ENCODE data around the gene ROBO1. TPM values are rescaled to one million over a fixed set of nuclear protein-coding genes. Genes with fewer than 3 reads are reported as not detected.

ROBO1 gene
- polyA plus RNA-seq, 3 donors = 86.9 to 107 (median 102) TPM

DNA sequence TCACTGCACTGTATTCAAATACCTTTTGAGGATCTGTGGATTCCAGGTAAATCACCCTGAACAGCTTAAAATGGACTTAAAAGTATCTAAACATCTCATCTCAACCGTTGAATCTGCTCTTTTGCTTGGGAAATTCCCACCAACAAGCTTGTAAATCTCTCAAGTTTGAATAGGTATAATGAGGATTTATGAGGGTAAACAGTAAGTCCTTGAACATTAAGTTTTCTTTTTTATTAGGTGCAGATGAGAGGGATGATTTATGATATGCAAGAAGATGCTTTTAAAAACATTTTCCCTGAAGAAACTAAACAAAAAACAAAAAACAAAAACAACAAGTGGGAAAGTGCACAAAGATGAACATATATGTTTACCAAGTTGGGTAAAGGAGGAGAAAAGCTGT lies 290.6 kb downstream of the ROBO1 start:
- DNase-seq = no peak

- DNase-seq = no peak
Measured at GRCh38 chr3:79473993-79474392, 293.8 kb downstream of the ROBO1 start.

GRCh38 chr3:79467721-79468120 lies 300.1 kb downstream of the ROBO1 start:
- no peak for DNase-seq

DNA sequence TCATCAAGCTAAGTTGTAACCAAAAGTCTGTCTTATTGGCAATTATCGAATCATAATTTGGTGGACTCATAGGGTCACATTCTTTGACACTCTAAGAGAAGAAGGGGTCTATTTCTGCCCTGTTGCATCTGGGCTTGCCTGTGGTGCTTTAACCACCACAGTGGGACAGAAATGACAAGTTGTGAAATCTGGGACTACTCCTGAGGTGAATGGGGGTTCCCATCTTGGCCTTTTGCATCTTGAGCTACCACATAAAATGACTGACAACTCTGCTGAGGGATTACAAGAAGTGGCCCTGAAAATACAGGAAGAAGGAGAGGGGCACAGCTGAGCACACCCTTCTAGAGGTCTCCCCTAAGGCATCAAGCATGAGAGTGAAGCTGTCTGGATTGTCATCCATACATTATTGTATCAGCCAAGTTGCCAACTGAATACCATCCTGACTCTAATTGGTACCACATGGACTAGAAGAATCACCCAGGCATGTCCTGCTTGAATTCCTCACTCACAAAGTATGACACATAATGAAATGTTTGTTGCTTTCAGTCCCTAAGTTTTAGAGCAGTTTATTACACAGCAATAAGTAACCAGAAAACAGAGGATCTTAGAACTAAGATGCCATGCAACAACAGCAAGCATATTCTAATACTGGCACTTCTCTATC lies 306.5 kb downstream of the ROBO1 start:
- no peak for DNase-seq

- no peak for DNase-seq
Measured at GRCh38 chr3:79453600-79453999, 314.2 kb downstream of the ROBO1 start.

GRCh38 chr3:79436387-79436786 lies 331.4 kb downstream of the ROBO1 start:
- no peak for DNase-seq

- DNase-seq = no peak
Measured at GRCh38 chr3:79427081-79427480, 340.7 kb downstream of the ROBO1 start.

DNA sequence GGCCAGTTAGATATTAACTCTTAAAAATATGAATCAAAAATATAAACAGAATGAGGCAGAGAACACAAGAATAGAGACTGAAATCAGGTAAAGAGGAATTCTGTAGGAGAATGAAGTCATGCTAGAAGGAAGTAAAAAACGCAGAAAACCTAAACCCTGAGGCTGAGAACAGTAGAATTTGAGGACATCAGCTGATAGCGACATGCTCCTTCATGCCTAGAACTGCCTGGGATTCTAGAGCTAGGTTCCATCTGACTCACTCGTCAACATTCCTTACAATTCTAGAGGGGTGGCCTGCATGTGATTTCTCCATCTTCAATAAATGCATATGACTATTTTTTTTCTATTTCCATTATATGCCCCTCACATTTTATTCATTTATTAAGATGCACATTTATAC lies 343.0 kb downstream of the ROBO1 start:
- no peak for DNase-seq

GRCh38 chr3:79423417-79423816 lies 344.4 kb downstream of the ROBO1 start:
- no peak for DNase-seq

- no peak for DNase-seq
Measured at GRCh38 chr3:79421273-79421672, 346.5 kb downstream of the ROBO1 start.

- no peak for DNase-seq
Measured at GRCh38 chr3:79418855-79419621, 348.8 kb downstream of the ROBO1 start.

DNA sequence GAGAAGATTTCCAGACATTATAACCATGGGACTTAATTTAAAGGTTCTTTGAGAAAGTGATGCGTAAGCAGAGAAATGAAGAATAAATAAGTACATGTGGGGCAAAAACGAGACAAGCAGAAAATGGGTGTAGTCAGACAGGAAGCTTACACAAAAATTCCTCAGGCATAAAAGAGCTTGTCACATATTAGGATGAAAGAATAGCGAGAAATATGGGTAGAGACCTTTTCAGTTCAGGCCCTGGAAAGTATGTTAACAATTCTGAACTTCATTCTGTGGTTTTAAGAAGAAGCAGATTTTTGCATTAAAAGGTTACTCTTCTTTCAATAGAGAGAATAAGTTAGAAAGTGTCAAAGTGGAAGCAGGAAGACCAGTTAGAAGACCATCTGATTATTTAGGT lies 352.4 kb downstream of the ROBO1 start:
- DNase-seq = no peak

DNA sequence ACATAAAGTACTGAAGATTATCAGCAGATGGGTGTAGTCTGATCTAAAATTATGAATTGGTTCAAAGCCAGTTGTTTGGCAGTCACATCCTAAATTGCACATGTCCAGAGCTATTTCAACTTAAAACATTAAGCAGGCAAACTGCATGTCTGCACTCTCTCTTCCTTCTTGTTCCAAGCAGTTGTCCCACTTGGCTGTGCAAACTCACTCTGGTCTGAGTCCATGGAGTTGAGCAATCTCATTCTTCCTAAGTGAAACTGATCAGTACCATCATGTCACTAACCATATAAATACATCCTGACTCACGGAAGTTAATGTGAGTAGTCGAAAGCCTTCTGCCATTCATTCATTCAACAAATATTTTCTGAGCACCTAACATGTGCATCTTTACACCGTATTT lies 353.0 kb downstream of the ROBO1 start:
- no peak for DNase-seq

GRCh38 chr3:79414035-79414434 lies 353.8 kb downstream of the ROBO1 start:
- DNase-seq = no peak

GRCh38 chr3:79412537-79412936 lies 355.3 kb downstream of the ROBO1 start:
- no peak for DNase-seq

DNA sequence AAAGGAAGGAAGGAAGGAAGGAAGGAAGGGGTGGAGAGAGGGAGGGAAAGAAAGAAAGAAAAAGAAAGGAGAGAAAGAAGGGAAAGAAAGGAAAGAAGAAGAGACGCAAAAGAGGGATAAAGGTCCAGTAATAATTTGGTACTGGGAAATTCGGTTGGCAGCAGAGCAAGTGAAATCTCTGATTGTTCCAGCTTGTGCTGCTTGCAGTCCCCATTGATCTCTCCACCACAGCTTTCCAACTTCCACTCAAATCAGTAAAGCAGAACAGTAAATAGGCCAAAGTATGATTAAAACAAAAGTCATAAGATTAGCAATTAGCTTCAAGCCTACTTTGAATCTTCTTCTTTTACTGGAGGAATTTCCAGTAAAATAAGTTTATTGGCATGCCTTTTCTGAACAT lies 357.2 kb downstream of the ROBO1 start:
- DNase-seq = no peak

GRCh38 chr3:79410136-79410535 lies 357.7 kb downstream of the ROBO1 start:
- DNase-seq = no peak

DNA sequence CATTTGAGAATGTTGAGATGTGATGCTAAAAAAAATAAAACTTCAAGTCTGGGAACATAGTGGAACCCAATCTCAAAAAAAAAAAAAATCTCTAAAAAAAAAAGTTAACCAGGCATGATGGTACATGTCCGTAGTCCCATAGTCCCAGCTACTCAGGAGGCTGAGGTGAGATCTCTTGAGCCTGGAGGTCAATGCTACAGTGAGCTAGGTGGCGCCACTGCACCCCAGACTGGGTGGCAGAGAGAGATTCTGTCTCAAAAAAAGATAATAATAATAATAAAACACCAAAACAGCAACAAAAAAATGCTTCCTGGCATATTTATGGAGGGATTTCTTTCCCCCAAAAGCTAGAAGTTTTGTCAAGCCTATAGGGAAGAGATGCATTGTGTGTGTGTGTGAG lies 361.6 kb downstream of the ROBO1 start:
- no peak for DNase-seq

- DNase-seq = no peak
Measured at GRCh38 chr3:79405183-79405582, 362.6 kb downstream of the ROBO1 start.

DNA sequence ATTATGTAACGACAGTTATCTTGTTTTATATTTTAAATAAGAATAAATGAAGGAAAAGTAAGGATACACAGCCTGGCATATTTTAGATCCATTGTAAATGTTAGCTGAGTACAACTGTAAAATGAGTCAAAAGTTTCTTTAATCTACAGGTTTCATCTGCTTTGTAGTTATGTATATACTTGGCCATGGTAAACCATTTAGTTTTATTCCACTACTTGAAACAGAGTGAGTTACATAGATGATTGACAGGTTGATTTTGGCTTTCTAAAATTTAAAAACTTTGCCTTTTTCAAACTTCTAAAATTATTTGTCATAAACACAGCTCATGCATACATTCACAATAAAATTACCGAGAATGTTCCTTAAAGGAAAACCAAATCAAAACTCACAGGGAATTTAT lies 371.2 kb downstream of the ROBO1 start:
- no peak for DNase-seq

GRCh38 chr3:79392479-79392878 lies 375.3 kb downstream of the ROBO1 start:
- no peak for DNase-seq

- DNase-seq = no peak
Measured at GRCh38 chr3:79390352-79390751, 377.4 kb downstream of the ROBO1 start.

GRCh38 chr3:79385211-79385610 lies 382.6 kb downstream of the ROBO1 start:
- no peak for DNase-seq

All from renal pelvis (tissue), 4 donors.